Fibroblast of skin of left quadriceps (primary cell): Measurements from ENCODE around the gene CAMTA2.
"Not testable (repeated sequence)": the region's sequence is repeated elsewhere in the genome, so short reads cannot be mapped to it uniquely, and the experiment has no call there.

Experiments used
- DNase-seq, 2 experiments: peaks; one replicate each; pipeline ENCODE4 v3.0.0-alpha.2; 2013; ENCODE audit warnings: low read depth in 2 of 2

The CAMTA2 gene

GRCh38 chr17:4986951-4987766 is at the start of gene CAMTA2:
CAMTA2 (minus strand) TSS chr17:4987675; CDS start chr17:4986222, 1,453 bp downstream.
- DNase-seq, result peak in 1 of 2 experiments; percentile 40

GRCh38 chr17:5035315-5035714 is 47.8 kb upstream of the CAMTA2 start, which contains the start of gene SLC52A1:
SLC52A1 (minus strand) TSS chr17:5035426; CDS start chr17:5034606, 820 bp downstream.
- no peak for DNase-seq

GRCh38 chr17:5034651-5035050 is 47.2 kb upstream of the CAMTA2 start:
- no peak for DNase-seq

GRCh38 chr17:5034063-5034462 is 46.6 kb upstream of the CAMTA2 start:
- DNase-seq, result no peak

- DNase-seq, result no peak
Measured at GRCh38 chr17:5033352-5034015, 46.0 kb upstream of the CAMTA2 start.

GRCh38 chr17:5032865-5033264 is 45.4 kb upstream of the CAMTA2 start:
- no peak for DNase-seq

- DNase-seq, result peak; percentile 57 to 59
Measured at GRCh38 chr17:5031365-5032082, 44.0 kb upstream of the CAMTA2 start.

GRCh38 chr17:5030168-5030567 is 42.7 kb upstream of the CAMTA2 start:
- DNase-seq, result not testable (repeated sequence)

- no peak for DNase-seq
Measured at GRCh38 chr17:5027916-5028315, 40.4 kb upstream of the CAMTA2 start.

GRCh38 chr17:5027299-5027698 is 39.8 kb upstream of the CAMTA2 start:
- no peak for DNase-seq

GRCh38 chr17:5024604-5025003 is 37.1 kb upstream of the CAMTA2 start:
- DNase-seq, result no peak

- no peak for DNase-seq
Measured at GRCh38 chr17:5023588-5024147, 36.2 kb upstream of the CAMTA2 start.

GRCh38 chr17:5022171-5022711 is 34.8 kb upstream of the CAMTA2 start:
- DNase-seq, result no peak

GRCh38 chr17:5020502-5021023 is 33.1 kb upstream of the CAMTA2 start:
- no peak for DNase-seq

- DNase-seq, result no peak
Measured at GRCh38 chr17:5019475-5019956, 32.0 kb upstream of the CAMTA2 start.

GRCh38 chr17:5014357-5014756 is 26.9 kb upstream of the CAMTA2 start:
- DNase-seq, result no peak

GRCh38 chr17:5011928-5012327 is 24.5 kb upstream of the CAMTA2 start:
- no peak for DNase-seq

- DNase-seq, result no peak
Measured at GRCh38 chr17:5003214-5003867, 15.9 kb upstream of the CAMTA2 start.

- no peak for DNase-seq
Measured at GRCh38 chr17:5002121-5002788, 14.8 kb upstream of the CAMTA2 start.

GRCh38 chr17:5000237-5000639 is 12.8 kb upstream of the CAMTA2 start:
- DNase-seq, result no peak
